HL-60 (cell line): Measurements from ENCODE around the gene CCDC194.
A peak's percentile ranks its signal among the peaks of the same experiment; 100 is the strongest.

Experiments used
- SPI1 ChIP-seq: IDR thresholded peaks from 2 replicates; pipeline ENCODE4 v1.6.1; 2012; ENCODE audit warnings: low read depth, mild to moderate bottlenecking, borderline replicate concordance
- TF ChIP-seq, protein P1 (sequence below): IDR thresholded peaks from one replicate; pipeline ENCODE4 v1.5.1; 2011; ENCODE audit warnings: low read length, control low read depth, inconsistent platforms; ENCODE audit not compliant: insufficient read depth

DNA sequence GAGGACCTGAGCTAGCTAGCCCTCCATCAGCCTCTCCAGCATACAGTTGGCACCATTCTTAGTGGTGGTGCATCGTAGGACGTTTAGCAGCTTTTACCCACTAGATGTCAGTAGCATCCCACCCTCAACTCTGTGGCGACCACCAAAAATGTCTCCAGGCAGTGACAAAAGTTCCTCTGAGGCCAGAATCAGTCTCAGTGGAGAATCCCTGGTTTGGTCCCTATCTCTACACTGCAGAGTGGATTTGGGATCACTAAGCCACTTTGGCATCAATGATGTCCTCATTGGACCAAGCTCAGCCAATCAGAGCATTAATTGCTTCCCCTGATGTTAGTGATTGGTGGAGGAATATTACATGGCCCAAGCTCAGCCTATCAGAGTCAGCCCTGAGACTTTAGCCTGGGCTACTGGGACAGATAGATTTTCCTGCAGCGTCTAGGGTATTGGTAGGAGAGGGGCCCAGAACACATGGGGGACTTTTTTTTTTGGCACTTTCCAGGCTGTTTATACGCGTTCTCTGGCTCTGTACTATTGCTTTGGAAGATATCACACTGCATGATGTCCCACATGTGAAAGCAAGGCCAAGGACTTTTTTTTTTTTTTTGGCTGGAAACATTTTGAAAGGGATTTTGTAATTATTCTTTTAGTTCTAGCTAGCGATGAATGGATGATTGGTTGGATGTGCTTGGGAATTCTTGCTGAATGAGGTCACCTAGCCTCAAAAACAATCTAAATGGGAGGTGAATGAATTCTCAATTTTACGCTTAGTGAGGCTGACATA is 47.4 kb upstream of the CCDC194 start:
- TF ChIP-seq, protein P1, sequence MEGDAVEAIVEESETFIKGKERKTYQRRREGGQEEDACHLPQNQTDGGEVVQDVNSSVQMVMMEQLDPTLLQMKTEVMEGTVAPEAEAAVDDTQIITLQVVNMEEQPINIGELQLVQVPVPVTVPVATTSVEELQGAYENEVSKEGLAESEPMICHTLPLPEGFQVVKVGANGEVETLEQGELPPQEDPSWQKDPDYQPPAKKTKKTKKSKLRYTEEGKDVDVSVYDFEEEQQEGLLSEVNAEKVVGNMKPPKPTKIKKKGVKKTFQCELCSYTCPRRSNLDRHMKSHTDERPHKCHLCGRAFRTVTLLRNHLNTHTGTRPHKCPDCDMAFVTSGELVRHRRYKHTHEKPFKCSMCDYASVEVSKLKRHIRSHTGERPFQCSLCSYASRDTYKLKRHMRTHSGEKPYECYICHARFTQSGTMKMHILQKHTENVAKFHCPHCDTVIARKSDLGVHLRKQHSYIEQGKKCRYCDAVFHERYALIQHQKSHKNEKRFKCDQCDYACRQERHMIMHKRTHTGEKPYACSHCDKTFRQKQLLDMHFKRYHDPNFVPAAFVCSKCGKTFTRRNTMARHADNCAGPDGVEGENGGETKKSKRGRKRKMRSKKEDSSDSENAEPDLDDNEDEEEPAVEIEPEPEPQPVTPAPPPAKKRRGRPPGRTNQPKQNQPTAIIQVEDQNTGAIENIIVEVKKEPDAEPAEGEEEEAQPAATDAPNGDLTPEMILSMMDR: peak; percentile 17
- no peak for TF ChIP-seq SPI1
